ENCODE results near the gene CHN1.

Gene CHN1

DNA sequence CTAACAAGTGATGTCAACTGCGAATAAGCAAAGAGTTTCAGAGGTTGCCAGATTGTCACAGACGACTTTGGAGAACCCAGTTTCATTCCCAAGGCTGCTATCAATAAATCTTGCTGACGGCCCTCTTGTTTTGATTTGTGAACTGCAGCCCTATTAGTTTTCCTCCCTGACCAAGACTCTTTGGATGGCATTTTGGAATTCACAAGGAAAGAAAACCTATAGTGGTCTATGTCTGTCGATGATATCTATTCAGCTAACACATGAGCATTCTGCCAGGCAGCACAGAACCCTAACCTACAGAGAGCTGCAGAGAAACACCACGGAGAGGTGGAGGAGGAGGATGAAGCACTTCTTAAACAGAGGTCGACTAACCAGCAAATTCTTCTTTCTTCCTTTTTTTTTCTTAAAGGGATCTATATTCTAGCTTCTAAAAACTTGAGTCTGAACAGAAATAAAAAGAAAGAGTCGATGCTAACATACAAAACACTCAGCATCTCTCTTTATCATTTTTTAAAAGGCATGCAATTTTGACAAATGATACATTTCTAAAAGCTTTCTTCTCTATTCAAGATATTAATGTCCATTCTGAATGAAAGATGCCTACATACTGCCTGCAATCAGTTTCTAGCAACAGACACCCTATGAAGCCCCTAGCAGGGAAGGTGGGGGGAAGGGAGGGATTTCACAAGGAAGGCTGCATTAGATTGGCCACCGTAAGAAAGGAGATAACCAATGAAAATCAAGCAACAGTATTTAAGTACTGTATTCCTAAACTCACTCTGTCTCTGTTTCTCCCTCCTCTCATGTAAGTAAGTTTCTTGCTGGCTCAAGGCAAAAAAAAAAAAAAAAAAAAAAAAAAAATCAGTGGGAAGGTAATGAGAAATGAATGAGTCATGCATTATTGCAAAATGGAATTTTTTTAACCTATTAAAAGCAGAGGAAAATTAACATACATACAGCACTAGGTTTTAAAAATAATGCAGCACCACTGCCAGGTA lies 157.9 kb downstream of the CHN1 start:
- H3K4me2 ChIP-seq (ENCODE audit: low read length), result no peak overlapping the region
- peaks cover 9% of the 10 kb centered on the region for H3K27me3 ChIP-seq (ENCODE audit: control insufficient read depth, low read length)
- H3K4me3 ChIP-seq (ENCODE audit: low read length), result no peak overlapping the region
- no peaks in the 10 kb centered on the region for H3K9me3 ChIP-seq (ENCODE audit: control insufficient read depth, insufficient read depth, low read length)
- no peaks in the 10 kb centered on the region for H3K36me3 ChIP-seq (ENCODE audit: control insufficient read depth, low read length)
- no peaks in the 10 kb centered on the region for H3K4me1 ChIP-seq (ENCODE audit: control insufficient read depth, low read length)
- no peak for TF ChIP-seq EZH2phosphoT487 (IDR thresholded peaks at IDR 0.05; ENCODE audit: borderline replicate concordance, low read length)
- TF ChIP-seq CTCF (IDR thresholded peaks at IDR 0.05; ENCODE audit: low read depth, low read length, poor library complexity, severe bottlenecking), result no peak
- no peaks in the 10 kb centered on the region for H3F3A ChIP-seq (ENCODE audit: control insufficient read depth, insufficient read depth)
- H3K27ac ChIP-seq (ENCODE audit: low read depth, low read length), result no peak overlapping the region
- no peaks in the 10 kb centered on the region for H3K9me2 ChIP-seq (replicated peaks; ENCODE audit: control insufficient read depth, low read length)
- no peaks in the 10 kb centered on the region for H4K20me1 ChIP-seq (ENCODE audit: control insufficient read depth, insufficient read depth, low read depth, low read length)
- no peaks in the 10 kb centered on the region for H3K79me2 ChIP-seq (ENCODE audit: control insufficient read depth, low read length)

- H3K9me3 ChIP-seq (ENCODE audit: control insufficient read depth, insufficient read depth, low read length), result no peaks in the 10 kb centered on the region
- no peaks in the 10 kb centered on the region for H3K4me1 ChIP-seq (ENCODE audit: control insufficient read depth, low read length)
- H3K27ac ChIP-seq (ENCODE audit: low read depth, low read length), result no peak overlapping the region
- no peaks in the 10 kb centered on the region for H3F3A ChIP-seq (ENCODE audit: control insufficient read depth, insufficient read depth)
- no peaks in the 10 kb centered on the region for H3K36me3 ChIP-seq (ENCODE audit: control insufficient read depth, low read length)
- peaks cover 9% of the 10 kb centered on the region for H3K27me3 ChIP-seq (ENCODE audit: control insufficient read depth, low read length)
- TF ChIP-seq EZH2phosphoT487 (IDR thresholded peaks at IDR 0.05; ENCODE audit: borderline replicate concordance, low read length), result no peak
- no peak for TF ChIP-seq CTCF (IDR thresholded peaks at IDR 0.05; ENCODE audit: low read depth, low read length, poor library complexity, severe bottlenecking)
- H3K4me2 ChIP-seq (ENCODE audit: low read length), result no peak overlapping the region
- no peak overlapping the region for H3K4me3 ChIP-seq (ENCODE audit: low read length)
- no peaks in the 10 kb centered on the region for H3K9me2 ChIP-seq (replicated peaks; ENCODE audit: control insufficient read depth, low read length)
- H4K20me1 ChIP-seq (ENCODE audit: control insufficient read depth, insufficient read depth, low read depth, low read length), result no peaks in the 10 kb centered on the region
- no peaks in the 10 kb centered on the region for H3K79me2 ChIP-seq (ENCODE audit: control insufficient read depth, low read length)
Observed at GRCh38 chr2:174846218-174846617, 159.0 kb downstream of the CHN1 start.

DNA sequence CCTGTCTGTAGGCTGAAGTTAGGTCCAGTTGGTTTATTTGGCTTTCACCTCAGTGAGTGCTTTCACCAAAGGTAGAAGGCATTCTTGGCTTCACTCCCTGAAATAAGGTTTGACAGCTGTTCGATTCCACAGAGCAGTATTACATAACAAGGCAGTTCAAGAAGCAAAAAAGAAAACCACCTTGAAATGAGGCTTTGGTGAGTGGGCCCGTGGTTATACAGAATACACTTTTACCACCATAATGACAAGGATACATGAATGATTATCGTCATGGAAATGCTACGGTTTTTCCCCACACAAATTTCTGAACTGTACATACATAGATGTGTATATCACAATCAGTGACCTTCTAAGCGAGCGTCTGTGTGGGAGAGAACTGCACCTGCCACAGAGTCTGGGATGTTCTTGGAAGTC lies 160.9 kb downstream of the CHN1 start:
- H3K79me2 ChIP-seq (ENCODE audit: control insufficient read depth, low read length), result no peaks in the 10 kb centered on the region
- H3K9me3 ChIP-seq (ENCODE audit: control insufficient read depth, insufficient read depth, low read length), result no peaks in the 10 kb centered on the region
- TF ChIP-seq EZH2phosphoT487 (IDR thresholded peaks at IDR 0.05; ENCODE audit: borderline replicate concordance, low read length) (no peak), CTCF (IDR thresholded peaks at IDR 0.05; ENCODE audit: low read depth, low read length, poor library complexity, severe bottlenecking) (no peak)
- no peaks in the 10 kb centered on the region for H3K36me3 ChIP-seq (ENCODE audit: control insufficient read depth, low read length)
- no peaks in the 10 kb centered on the region for H3K4me1 ChIP-seq (ENCODE audit: control insufficient read depth, low read length)
- H3K27me3 ChIP-seq (ENCODE audit: control insufficient read depth, low read length), result peaks cover 12% of the 10 kb centered on the region
- no peak overlapping the region for H3K27ac ChIP-seq (ENCODE audit: low read depth, low read length)
- H3F3A ChIP-seq (ENCODE audit: control insufficient read depth, insufficient read depth), result no peaks in the 10 kb centered on the region
- H4K20me1 ChIP-seq (ENCODE audit: control insufficient read depth, insufficient read depth, low read depth, low read length), result no peaks in the 10 kb centered on the region
- H3K9me2 ChIP-seq (replicated peaks; ENCODE audit: control insufficient read depth, low read length), result no peaks in the 10 kb centered on the region
- no peak overlapping the region for H3K4me3 ChIP-seq (ENCODE audit: low read length)
- H3K4me2 ChIP-seq (ENCODE audit: low read length), result no peak overlapping the region
